ENCODE data around the gene COA7. TPM values are rescaled to one million over a fixed set of nuclear protein-coding genes. Genes with fewer than 3 reads are reported as not detected.
"Not testable (repeated sequence)": the region's sequence is repeated elsewhere in the genome, so short reads cannot be mapped to it uniquely, and the experiment has no call there.

The COA7 gene
- total RNA-seq, 2 experiments from 2014 or later: 7.0 to 26.1 TPM

- CTCF ChIA-PET (ENCODE audit: unreplicated experiment): no interaction called here
- POLR2A ChIA-PET: interaction anchor here (0.9 to 1.1 kb wide), 2 partner anchors 8 to 12 kb away, joined by 3 to 5 read pairs; partner anchors contain the start of gene ZYG11B
These were observed 40.7 kb upstream of the COA7 start for GRCh38 chr1:52738893-52739292.

GRCh38 chr1:52738148-52738547, 40.0 kb upstream of the COA7 start:
- Histone ChIP-seq H3K9me2 (ENCODE audit: insufficient read depth, low read length) (no peaks in the 10 kb centered on the region), H3K4me1 (ENCODE audit: insufficient read depth, low read length, poor library complexity, severe bottlenecking) (no peaks in the 10 kb centered on the region), H3K4me2 (ENCODE audit: low read length) (no peak overlapping the region), H4K20me1 (ENCODE audit: insufficient read depth, low read length) (no peaks in the 10 kb centered on the region), H3K27ac (ENCODE audit: low read depth, low read length, poor library complexity, severe bottlenecking) (no peak overlapping the region), H3K9me3 (ENCODE audit: low read length) (no peaks in the 10 kb centered on the region), H2AFZ (ENCODE audit: low read length) (no peak overlapping the region), H3K36me3 (ENCODE audit: insufficient read depth, low read length) (no peaks in the 10 kb centered on the region), H3K79me2 (ENCODE audit: insufficient read depth, low read depth, low read length) (no peaks in the 10 kb centered on the region), H3K4me3 (ENCODE audit: low read depth, low read length, poor library complexity, severe bottlenecking) (no peak overlapping the region)
- BruUV-seq (replicated peaks): no TSS peak
- TF ChIP-seq CTCF (conservative IDR thresholded peaks at IDR 0.05; ENCODE audit: low read length) (no peak), EZH2phosphoT487 (IDR thresholded peaks at IDR 0.05; ENCODE audit: borderline replicate concordance, low read depth, low read length) (no peak)
- ChIA-PET POLR2A (interaction anchor here (0.7 to 1.1 kb wide), 2 partner anchors 12 to 505 kb away, joined by 3 to 5 read pairs; partner anchors contain the start of gene ZYG11B), CTCF (ENCODE audit: unreplicated experiment) (no interaction called here)
- DNase-seq (ENCODE audit: low spot score): no peak
- intact Hi-C loops (cut with micrococcal nuclease; ENCODE audit: unreplicated experiment): no loop called here

More at GRCh38 chr1:52738893-52739292, 40.7 kb upstream of the COA7 start:
- TF ChIP-seq EZH2phosphoT487 (IDR thresholded peaks at IDR 0.05; ENCODE audit: borderline replicate concordance, low read depth, low read length) (no peak), CTCF (conservative IDR thresholded peaks at IDR 0.05; ENCODE audit: low read length) (no peak)
- BruUV-seq (replicated peaks): no TSS peak
- Histone ChIP-seq H3K4me1 (ENCODE audit: insufficient read depth, low read length, poor library complexity, severe bottlenecking) (no peaks in the 10 kb centered on the region), H3K79me2 (ENCODE audit: insufficient read depth, low read depth, low read length) (no peaks in the 10 kb centered on the region), H3K4me3 (ENCODE audit: low read depth, low read length, poor library complexity, severe bottlenecking) (no peak overlapping the region), H3K9me3 (ENCODE audit: low read length) (no peaks in the 10 kb centered on the region), H3K4me2 (ENCODE audit: low read length) (no peak overlapping the region), H4K20me1 (ENCODE audit: insufficient read depth, low read length) (no peaks in the 10 kb centered on the region), H3K27ac (ENCODE audit: low read depth, low read length, poor library complexity, severe bottlenecking) (no peak overlapping the region), H3K36me3 (ENCODE audit: insufficient read depth, low read length) (no peaks in the 10 kb centered on the region), H3K9me2 (ENCODE audit: insufficient read depth, low read length) (no peaks in the 10 kb centered on the region), H2AFZ (ENCODE audit: low read length) (no peak overlapping the region)
- intact Hi-C loops (cut with micrococcal nuclease; ENCODE audit: unreplicated experiment): no loop called here
- DNase-seq (ENCODE audit: low spot score): no peak

GRCh38 chr1:52735371-52735770, 37.2 kb upstream of the COA7 start:
- H2AFZ ChIP-seq (ENCODE audit: low read length); BruUV-seq (replicated peaks); H3K9me2 ChIP-seq (ENCODE audit: insufficient read depth, low read length); H3K4me3 ChIP-seq (ENCODE audit: low read depth, low read length, poor library complexity, severe bottlenecking); H3K79me2 ChIP-seq (ENCODE audit: insufficient read depth, low read depth, low read length); H3K4me2 ChIP-seq (ENCODE audit: low read length); H3K4me1 ChIP-seq (ENCODE audit: insufficient read depth, low read length, poor library complexity, severe bottlenecking); H3K36me3 ChIP-seq (ENCODE audit: insufficient read depth, low read length); H3K27ac ChIP-seq (ENCODE audit: low read depth, low read length, poor library complexity, severe bottlenecking); CTCF ChIA-PET (ENCODE audit: unreplicated experiment); H4K20me1 ChIP-seq (ENCODE audit: insufficient read depth, low read length); intact Hi-C loops (cut with micrococcal nuclease; ENCODE audit: unreplicated experiment); H3K9me3 ChIP-seq (ENCODE audit: low read length); DNase-seq (ENCODE audit: low spot score): not testable (repeated sequence)
- POLR2A ChIA-PET: interaction anchor here (0.6 kb wide), 1 partner anchor 1327 kb away, joined by 3 read pairs; no protein-coding TSS in a partner anchor

All from OCI-LY7 (cell line).